8988T (cell line): ENCODE data around the gene ENO2.

ENCODE experiments used
- DNase-seq: peaks from one replicate; pipeline ENCODE4 v3.0.0; 2011

ENO2 gene

DNA sequence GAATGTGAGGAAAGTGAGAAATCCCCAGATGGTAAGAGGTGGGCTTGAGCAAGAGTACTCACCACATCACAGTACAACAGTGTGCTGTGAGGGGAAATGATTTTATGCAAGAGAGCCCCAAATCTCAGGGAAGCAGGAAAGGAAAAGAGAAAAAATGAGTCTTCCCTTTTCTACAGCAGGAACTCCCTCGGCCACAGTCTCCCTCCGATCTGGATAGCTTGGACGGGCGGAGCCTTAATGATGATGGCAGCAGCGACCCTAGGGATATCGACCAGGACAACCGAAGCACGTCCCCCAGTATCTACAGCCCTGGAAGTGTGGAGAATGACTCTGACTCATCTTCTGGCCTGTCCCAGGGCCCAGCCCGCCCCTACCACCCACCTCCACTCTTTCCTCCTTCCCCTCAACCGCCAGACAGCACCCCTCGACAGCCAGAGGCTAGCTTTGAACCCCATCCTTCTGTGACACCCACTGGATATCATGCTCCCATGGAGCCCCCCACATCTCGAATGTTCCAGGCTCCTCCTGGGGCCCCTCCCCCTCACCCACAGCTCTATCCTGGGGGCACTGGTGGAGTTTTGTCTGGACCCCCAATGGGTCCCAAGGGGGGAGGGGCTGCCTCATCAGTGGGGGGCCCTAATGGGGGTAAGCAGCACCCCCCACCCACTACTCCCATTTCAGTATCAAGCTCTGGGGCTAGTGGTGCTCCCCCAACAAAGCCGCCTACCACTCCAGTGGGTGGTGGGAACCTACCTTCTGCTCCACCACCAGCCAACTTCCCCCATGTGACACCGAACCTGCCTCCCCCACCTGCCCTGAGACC, 21.2 kb downstream of the ENO2 start:
- no peak for DNase-seq

DNA sequence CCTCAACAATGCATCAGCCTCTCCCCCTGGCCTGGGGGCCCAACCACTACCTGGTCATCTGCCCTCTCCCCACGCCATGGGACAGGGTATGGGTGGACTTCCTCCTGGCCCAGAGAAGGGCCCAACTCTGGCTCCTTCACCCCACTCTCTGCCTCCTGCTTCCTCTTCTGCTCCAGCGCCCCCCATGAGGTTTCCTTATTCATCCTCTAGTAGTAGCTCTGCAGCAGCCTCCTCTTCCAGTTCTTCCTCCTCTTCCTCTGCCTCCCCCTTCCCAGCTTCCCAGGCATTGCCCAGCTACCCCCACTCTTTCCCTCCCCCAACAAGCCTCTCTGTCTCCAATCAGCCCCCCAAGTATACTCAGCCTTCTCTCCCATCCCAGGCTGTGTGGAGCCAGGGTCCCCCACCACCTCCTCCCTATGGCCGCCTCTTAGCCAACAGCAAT, 21.8 kb downstream of the ENO2 start:
- DNase-seq, result no peak

DNA sequence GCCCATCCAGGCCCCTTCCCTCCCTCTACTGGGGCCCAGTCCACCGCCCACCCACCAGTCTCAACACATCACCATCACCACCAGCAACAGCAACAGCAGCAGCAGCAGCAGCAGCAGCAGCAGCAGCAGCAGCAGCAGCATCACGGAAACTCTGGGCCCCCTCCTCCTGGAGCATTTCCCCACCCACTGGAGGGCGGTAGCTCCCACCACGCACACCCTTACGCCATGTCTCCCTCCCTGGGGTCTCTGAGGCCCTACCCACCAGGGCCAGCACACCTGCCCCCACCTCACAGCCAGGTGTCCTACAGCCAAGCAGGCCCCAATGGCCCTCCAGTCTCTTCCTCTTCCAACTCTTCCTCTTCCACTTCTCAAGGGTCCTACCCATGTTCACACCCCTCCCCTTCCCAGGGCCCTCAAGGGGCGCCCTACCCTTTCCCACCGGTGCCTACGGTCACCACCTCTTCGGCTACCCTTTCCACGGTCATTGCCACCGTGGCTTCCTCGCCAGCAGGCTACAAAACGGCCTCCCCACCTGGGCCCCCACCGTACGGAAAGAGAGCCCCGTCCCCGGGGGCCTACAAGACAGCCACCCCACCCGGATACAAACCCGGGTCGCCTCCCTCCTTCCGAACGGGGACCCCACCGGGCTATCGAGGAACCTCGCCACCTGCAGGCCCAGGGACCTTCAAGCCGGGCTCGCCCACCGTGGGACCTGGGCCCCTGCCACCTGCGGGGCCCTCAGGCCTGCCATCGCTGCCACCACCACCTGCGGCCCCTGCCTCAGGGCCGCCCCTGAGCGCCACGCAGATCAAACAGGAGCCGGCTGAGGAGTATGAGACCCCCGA, 22.5 kb downstream of the ENO2 start:
- DNase-seq, result no peak

DNA sequence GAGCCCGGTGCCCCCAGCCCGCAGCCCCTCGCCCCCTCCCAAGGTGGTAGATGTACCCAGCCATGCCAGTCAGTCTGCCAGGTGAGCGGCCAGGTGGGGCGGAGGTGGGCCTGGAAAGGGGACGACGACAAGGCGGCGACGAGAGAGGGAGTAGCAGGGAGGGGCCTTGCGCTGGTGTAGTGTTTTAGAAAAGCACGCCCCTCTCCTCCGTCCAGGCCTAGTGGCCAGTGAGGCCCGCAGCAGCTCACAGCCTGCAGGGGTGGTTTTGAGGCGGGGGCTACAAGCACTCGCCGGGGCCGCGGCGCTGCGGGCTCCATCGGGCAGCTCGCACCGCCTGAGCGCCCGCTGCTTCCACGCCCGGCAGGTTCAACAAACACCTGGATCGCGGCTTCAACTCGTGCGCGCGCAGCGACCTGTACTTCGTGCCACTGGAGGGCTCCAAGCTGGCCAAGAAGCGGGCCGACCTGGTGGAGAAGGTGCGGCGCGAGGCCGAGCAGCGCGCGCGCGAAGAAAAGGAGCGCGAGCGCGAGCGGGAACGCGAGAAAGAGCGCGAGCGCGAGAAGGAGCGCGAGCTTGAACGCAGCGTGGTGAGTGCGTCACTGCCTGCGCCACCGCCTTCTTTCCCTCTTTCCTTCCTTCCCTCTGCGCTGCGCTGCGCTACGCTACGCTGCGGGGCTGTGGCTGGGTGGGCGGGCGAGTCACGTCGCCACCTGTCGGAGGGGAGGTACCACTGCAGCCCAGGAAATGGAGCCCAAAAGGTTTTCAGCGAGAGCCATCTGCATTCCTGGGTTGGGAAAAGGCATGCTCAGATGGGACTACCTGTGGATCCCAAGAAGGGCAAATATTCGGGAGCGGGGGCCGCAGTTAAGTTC, 23.3 kb downstream of the ENO2 start:
- DNase-seq, result peak; percentile 77

DNA sequence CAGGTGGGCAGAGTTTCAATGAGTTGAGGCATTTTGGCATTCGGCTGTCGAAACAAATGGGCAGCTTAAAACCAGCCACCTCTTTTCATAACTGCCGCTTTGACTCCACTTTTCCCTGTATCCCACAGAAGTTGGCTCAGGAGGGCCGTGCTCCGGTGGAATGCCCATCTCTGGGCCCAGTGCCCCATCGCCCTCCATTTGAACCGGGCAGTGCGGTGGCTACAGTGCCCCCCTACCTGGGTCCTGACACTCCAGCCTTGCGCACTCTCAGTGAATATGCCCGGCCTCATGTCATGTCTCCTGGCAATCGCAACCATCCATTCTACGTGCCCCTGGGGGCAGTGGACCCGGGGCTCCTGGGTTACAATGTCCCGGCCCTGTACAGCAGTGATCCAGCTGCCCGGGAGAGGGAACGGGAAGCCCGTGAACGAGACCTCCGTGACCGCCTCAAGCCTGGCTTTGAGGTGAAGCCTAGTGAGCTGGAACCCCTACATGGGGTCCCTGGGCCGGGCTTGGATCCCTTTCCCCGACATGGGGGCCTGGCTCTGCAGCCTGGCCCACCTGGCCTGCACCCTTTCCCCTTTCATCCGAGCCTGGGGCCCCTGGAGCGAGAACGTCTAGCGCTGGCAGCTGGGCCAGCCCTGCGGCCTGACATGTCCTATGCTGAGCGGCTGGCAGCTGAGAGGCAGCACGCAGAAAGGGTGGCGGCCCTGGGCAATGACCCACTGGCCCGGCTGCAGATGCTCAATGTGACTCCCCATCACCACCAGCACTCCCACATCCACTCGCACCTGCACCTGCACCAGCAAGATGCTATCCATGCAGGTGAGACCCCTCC, 24.2 kb downstream of the ENO2 start:
- DNase-seq, result no peak

DNA sequence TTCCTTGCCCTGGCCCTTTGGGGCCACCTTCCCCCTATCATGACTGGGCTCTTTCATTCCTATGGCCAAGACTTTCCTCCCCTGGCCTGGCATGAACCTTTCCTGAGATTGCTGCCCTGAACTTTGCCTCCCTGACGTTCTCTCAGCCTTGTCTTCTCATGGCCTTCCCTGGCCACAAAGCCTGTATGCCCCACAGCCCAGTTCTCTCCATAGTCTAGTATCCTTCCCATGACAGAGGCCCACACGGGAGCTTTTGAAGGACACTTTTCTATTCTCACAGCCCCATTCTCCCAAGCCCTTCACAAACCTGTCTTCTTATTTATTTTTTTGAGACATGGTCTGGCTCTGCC, 24.8 kb downstream of the ENO2 start:
- no peak for DNase-seq

DNA sequence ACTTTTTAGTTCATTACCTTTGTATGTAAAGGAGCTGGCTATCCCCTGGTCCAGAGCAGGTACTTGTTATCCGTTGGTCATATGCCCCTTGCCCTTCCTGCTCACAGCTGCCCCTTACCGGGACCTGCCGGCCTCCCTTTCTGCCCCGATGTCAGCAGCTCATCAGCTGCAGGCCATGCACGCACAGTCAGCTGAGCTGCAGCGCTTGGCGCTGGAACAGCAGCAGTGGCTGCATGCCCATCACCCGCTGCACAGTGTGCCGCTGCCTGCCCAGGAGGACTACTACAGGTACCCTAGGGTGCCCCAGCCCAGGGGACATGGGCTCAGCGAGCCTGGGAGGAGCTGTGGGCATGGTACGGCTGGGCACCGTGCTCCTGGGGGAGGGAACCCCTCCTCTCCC, 26.9 kb downstream of the ENO2 start:
- no peak for DNase-seq

DNA sequence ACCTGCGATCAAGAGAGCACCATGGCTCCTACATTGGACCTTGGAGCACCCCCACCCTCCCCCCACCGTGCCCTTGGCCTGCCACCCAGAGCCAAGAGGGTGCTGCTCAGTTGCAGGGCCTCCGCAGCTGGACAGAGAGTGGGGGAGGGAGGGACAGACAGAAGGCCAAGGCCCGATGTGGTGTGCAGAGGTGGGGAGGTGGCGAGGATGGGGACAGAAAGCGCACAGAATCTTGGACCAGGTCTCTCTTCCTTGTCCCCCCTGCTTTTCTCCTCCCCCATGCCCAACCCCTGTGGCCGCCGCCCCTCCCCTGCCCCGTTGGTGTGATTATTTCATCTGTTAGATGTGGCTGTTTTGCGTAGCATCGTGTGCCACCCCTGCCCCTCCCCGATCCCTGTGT, 27.4 kb downstream of the ENO2 start:
- DNase-seq, result no peak

DNA sequence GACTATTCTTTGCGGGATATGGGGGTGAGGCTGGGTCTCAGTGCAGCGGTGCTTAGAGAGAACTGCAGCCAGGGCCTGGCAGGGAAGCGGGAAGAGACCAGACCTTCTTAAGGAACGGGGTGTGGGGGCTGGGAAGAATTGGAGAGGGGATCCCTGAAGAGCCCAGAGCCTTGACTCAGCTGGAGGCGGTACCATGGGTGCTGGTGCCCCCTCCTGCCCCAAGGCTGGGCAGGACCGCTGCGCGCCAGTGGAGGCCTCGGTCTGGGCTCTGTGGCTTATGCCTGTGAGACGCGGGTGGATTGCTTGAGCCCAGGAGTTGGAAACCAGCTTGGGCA, 27.9 kb downstream of the ENO2 start:
- no peak for DNase-seq

DNA sequence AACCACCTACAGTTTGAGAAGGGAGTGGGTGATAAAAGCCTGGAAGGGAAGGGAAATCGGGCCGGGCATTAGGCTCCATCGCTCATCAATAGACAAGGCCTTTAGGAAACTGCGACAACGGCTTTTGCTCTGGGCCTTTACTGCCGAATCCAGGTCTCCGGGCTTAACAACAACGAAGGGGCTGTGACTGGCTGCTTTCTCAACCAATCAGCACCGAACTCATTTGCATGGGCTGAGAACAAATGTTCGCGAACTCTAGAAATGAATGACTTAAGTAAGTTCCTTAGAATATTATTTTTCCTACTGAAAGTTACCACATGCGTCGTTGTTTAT, 29.0 kb downstream of the ENO2 start:
- DNase-seq, result peak; percentile 78

DNA sequence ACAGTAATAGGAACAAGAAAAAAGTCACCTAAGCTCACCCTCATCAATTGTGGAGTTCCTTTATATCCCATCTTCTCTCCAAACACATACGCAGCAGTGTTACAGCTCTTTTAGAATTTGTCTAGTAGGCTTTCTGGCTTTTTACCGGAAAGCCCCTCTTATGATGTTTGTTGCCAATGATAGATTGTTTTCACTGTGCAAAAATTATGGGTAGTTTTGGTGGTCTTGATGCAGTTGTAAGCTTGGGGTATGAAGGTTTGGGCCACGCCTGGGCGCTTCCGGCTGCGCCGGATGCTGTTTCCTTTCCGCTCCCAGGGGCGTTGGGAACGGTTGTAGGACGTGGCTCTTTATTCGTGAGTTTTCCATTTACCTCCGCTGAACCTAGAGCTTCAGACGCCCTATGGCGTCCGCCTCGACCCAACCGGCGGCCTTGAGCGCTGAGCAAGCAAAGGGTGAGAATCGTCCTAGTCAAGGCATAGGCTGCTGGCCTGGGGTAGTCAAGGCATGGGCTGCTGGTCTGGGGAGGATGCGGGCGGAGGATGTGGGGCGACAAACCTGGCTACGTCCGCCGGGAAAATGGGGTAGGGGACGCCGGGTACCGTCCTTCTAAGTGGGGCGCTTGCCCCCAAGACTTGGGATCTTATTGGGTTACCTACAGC, 29.5 kb downstream of the ENO2 start, which contains the start of the genes C12orf57 and RNU7-1:
C12orf57 (plus strand) TSS at position 301 of the 659 bp plus-strand sequence; CDS start at position 401, 100 bp downstream.
RNU7-1 (plus strand) TSS at position 95 of the 659 bp plus-strand sequence.
- DNase-seq, result no peak

DNA sequence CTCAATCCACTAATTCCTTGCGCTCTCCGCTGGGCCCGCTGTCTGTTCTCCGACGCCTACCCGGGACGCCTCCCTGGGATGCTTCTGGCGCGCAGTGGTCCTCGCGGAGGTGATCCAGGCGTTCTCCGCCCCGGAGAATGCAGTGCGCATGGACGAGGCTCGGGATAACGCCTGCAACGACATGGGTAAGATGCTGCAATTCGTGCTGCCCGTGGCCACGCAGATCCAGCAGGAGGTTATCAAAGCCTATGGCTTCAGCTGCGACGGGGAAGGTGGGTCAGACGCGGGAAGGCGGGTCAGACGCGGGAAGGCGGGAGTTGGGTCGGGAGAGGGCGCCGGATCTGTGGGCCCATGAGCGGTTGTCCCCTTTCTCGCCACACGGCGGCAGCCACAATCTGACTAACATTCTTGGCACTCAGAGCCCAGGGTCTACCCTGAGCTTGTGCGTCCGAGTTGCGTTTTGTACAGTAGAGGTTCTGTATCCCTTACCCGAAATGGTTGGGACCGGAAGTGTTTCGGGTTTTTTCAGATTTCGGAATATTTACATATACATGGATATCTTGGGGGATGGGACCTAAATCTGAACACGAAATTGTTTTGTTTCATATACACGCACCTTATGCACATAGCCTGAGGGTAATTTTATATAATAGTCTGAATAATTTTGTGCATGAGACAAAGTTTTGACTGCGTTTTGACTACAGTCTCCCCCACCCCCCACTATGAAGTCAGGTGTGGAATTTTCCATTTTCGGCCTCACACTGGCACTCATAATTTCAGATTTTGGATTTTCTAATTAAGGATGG, 30.2 kb downstream of the ENO2 start:
- no peak for DNase-seq

DNA sequence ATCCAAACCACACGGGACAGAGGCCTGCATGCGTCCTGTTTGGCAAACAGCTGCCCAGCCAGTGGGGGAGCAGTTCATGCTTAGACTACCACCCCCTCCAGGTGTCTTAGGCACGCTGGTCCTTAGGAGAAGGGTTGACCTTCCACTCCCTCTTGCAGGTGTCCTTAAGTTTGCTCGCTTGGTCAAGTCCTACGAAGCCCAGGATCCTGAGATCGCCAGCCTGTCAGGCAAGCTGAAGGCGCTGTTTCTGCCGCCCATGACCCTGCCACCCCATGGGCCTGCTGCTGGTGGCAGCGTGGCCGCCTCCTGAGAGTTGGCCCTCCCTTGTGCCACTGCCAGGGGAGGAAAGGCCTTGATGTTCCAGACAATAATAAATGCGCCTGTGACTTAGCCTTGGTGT, 31.2 kb downstream of the ENO2 start:
- no peak for DNase-seq

DNA sequence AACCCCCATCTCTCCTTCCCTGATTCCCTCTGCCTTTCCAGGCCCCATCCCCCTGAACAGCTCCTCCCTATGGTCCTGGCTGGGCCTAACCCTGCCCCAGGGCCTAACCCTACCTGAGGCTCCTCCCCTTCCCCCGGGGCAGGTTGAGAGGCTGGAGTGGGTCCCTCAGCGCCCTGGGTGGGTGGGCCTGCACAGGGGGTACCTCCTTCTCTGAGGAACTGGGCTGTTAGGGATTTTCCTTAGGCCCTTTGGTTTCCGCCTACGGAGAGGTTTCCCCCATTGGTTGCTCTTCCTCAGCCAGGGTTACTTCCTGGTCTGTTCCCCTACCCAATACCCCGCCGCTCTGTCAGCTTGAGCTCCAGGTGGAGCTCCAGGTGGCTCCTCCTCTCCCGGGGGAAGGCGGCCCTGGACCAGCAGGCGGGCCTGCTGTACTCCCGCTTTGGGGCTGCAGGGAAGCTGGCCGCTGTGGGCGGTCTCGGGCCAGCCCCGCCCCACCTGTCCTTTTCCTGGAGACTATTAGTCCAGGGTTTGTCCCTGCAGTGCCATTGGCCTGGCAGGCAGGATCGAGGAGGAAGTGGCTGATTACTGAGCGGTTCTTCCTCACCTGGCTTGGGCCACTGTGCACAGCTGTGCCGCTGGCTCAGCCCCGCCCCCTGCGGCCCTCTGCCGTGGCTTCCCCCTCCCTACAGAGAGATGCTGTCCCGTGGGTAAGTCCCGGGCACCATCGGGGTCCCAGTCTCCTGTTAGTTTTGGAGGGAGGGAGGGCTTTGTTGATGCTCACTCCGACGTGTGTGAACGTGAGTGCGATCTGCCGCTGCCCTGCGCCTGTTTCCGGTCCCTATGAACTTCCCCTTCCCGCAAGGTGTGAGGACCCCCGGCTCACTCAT, 31.9 kb downstream of the ENO2 start:
- DNase-seq, result peak; percentile 73

DNA sequence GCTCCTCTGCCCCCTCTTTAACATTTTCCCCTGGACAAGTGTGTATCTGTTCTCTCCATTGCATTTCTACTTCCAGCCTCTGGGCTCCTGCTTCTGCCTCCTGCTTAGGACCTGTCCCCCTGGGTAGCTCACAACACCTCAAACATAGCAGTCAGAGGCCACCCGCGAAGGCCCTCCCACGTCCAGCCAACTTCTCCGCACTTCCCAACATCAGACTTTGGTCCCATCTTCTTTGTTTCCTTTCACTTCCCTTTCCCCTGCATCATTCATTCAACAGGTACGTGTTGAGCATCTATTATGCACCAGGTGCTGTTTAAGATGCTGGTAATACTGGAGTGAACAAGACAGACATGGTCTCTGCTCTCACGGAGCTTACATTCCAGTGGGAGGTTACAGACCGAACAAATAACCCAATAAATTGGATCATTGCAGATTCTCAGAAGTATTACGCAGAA, 32.6 kb downstream of the ENO2 start:
- no peak for DNase-seq

DNA sequence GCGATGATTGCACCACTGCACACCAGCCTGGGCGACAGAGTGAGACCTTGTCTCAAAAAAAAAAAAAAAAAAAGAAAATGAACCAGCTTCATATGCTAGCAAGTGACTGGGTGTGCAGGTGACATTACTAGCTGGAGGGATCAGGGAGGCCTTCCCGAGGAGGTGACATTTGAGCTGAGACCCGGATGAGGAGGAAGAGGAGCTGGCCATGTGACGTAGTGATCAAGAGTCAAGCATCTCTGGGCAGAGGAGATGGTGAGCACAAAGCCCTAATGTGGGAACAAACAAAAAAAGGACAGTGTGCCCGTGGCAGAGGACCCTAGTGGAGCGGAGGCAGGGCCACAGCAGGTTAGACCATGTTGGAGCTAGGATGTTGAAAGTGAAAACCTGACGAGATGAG, 33.2 kb downstream of the ENO2 start:
- DNase-seq, result no peak

DNA sequence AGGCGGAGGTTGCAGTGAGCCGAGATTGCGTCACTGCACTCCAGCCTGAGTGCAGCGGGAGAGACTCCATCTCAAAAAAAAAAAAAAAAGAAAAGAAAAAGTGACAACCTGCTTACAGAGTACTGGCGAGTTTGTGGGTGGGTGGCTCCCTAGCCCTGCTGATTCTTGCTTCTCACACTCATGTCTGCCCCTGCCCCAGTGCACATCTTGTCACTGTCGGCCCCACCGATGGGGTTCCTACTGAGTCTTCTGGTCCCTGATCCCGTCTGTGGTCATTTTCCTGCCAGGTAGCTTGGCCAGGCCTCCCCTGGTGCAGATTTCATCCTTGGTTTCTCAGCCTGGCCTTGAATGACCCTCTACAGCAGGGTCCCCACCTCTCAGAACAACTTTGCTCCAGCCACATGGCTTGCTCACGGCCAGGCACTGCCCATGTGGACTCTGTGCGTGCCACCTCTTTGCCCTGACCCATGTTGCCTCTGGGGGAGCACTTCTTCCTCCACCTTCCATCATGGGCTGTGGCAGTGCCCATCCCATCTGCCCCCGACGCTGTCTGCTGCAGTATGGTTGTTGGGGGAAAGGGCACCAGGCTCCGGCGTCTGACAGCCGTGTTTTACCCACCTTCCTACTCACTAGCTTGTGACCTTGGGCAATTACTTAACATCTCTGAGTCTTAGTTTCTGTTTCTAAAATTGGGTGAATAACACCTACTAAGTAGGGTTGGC, 34.7 kb downstream of the ENO2 start:
- DNase-seq, result no peak

DNA sequence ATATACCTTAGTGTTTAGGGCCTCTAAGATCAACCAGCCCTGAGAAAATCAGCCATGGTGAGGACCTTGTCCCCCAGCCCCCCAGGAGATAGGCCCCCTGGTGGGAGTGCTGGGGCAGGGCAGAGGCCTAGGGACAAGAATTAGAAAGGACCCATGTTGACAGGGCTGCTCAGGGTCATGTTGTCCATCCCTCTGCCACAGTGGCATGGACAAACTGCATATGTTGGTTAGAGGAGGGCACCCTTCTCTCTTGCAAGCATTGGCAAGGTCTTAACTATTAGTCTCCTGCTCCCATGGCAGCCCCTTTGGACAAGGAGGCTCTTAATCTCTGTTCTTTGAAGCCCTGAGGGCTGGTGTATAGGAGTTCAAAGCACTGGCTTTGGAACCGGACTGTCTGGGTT, 36.0 kb downstream of the ENO2 start:
- no peak for DNase-seq
